Measurements from ENCODE around the gene OR2F1. TPM values are rescaled to one million over a fixed set of nuclear protein-coding genes. Genes with fewer than 3 reads are reported as not detected.

The OR2F1 gene
- total RNA-seq, 1 experiment from 2014 or later = not detected

DNA sequence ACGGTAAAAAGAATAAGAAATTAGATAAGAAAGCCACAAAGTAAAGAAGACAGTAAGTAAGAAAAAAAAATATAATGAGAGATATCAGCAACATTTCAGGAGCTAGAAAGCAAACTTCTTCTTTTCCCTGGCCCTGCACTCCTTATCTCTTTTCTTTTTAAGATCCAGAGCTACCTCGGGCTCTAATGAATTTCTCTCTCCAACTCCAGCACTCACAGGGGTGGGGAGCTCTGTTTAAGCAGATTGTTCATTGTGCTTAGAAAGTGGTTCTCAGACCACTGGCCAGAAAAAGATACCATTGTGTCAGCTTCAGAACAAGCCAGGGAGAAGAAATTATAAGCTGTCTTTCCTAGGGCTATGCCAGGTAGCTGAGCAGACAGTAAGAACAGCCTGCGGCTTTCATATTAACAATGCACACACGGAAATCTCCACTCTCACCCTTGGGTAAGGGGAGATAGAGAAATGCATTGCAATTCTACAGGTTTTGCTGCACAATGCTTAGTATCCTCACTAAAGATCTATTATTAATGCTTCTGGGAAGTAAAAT is 19.3 kb downstream of the OR2F1 start:
- Histone ChIP-seq H3K36me3 (no peaks in the 10 kb centered on the region), H3K4me1 (replicated peaks) (peaks cover 7% of the 10 kb centered on the region), H3K4me3 (no peak overlapping the region), H3K27me3 (replicated peaks) (no peaks in the 10 kb centered on the region), H3K27ac (no peak overlapping the region), H3K9me3 (replicated peaks) (no peaks in the 10 kb centered on the region)
- no peak for DNase-seq (ENCODE audit: low read depth in 1 of 2, low spot score in 2 of 2)

DNA sequence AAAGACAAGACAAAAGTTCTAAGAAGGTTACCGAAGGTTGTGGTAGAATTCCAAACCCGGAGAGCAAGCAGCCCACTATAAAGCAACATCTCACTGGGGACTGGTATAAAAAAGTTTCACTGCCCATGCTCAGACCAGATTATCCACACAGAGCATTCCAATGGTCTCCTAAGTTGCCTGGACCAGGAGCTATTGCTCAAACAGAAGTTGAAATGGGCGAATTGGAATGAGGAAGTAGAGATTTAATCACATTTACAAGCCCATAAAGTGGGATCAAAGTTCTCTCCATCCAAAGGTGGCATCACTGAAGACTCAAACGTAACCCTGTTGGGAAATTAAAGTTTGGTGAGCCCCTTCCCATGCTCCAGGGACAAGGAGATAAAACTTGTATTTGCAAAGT is 19.8 kb downstream of the OR2F1 start:
- no peaks in the 10 kb centered on the region for H3K36me3 ChIP-seq
- H3K4me3 ChIP-seq = no peak overlapping the region
- no peak overlapping the region for H3K27ac ChIP-seq
- H3K4me1 ChIP-seq (replicated peaks) = peaks cover 12% of the 10 kb centered on the region
- no peaks in the 10 kb centered on the region for H3K27me3 ChIP-seq (replicated peaks)
- DNase-seq (ENCODE audit: low read depth in 1 of 2, low spot score in 2 of 2) = no peak
- H3K9me3 ChIP-seq (replicated peaks) = no peaks in the 10 kb centered on the region

DNA sequence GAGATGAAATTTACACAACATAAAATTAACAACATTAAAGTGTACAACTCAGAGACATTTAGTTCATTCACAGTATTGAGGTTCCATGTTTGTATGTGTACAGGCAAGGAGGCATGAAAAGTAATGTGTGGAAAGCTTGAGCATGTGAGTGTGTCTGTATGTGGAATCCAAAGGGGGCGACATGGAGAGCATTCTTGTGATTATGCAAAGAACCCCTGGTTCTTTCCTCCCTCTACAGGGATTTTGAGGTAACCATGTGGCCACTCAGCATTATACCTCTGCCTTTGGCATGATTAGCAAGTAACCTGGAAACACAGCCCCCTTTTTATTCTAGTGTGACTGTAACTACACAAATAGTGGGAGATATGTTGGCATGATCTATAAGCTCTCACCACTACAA is 21.0 kb downstream of the OR2F1 start:
- DNase-seq (ENCODE audit: low read depth in 1 of 2, low spot score in 2 of 2) = no peak
- Histone ChIP-seq H3K4me1 (replicated peaks) (peaks cover 23% of the 10 kb centered on the region), H3K27me3 (replicated peaks) (no peaks in the 10 kb centered on the region), H3K36me3 (no peaks in the 10 kb centered on the region), H3K27ac (no peak overlapping the region), H3K9me3 (replicated peaks) (no peaks in the 10 kb centered on the region), H3K4me3 (no peak overlapping the region)

DNA sequence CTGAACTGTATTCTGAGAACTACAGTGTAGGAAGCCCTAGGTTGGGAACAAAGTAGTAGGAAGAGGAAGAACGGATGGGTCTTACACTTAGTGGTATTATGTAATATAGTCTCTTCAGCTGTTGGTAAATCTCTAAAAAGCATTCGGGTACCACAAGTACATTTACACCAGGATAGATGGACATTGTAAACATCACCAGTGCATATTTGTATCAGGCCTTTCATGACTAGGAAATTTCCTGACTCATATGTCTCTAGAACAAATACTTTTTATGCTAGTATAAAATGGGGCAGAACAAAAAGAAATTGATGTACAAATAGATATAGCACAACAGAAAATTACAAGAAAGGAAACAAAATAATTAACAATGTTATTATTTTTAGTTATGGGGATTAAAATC is 23.9 kb downstream of the OR2F1 start:
- Histone ChIP-seq H3K4me1 (replicated peaks) (peaks cover 28% of the 10 kb centered on the region), H3K27ac (peak overlapping the region; percentile 54), H3K36me3 (no peaks in the 10 kb centered on the region), H3K4me3 (no peak overlapping the region), H3K9me3 (replicated peaks) (no peaks in the 10 kb centered on the region), H3K27me3 (replicated peaks) (no peaks in the 10 kb centered on the region)
- DNase-seq (ENCODE audit: low read depth in 1 of 2, low spot score in 2 of 2) = no peak

DNA sequence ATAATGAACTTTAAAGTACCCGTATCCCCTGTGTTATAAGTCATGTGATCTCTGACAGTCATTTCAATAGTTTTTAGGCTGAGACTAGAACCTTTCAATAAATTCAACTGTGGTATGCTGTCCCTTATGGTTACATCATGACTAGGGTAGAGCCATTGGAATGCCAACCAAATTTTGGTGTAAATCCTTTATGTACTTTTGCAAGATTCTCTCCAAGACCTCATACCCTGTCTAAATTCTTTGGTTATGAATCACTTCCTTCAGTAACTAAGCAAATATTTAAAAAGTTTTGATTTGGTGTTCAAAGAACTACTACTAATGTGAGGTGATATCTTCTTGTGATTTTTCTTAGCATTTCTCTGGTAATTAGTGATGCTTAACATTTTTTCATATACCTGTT is 24.7 kb downstream of the OR2F1 start:
- peak overlapping the region; percentile 54 for H3K27ac ChIP-seq

DNA sequence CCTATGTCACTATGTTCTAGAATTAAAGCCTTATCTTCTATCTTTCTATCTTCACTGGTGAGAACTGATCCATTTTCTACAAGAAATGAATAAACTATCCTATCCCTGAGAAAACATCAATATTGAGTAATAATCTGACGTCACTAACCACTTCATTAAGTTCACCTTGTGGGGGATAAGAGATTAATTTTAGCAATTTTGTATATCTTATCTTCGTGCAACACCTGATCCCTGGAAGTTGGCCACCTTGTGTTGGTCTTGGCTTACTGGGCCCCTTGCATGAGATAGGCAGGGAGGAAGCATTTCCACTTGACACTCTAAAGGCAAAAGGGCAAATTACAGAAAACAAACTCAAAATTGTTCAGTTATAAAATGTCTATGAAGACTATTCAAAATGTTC is 25.4 kb downstream of the OR2F1 start:
- Histone ChIP-seq H3K4me1 (replicated peaks) (peaks cover 28% of the 10 kb centered on the region), H3K36me3 (no peaks in the 10 kb centered on the region), H3K9me3 (replicated peaks) (no peaks in the 10 kb centered on the region), H3K4me3 (no peak overlapping the region), H3K27me3 (replicated peaks) (no peaks in the 10 kb centered on the region), H3K27ac (peak overlapping the region; percentile 54)
- DNase-seq (ENCODE audit: low read depth in 1 of 2, low spot score in 2 of 2) = no peak

More for the DNA sequence above, 24.7 kb downstream of the OR2F1 start:
- Histone ChIP-seq H3K4me1 (replicated peaks) (peaks cover 28% of the 10 kb centered on the region), H3K9me3 (replicated peaks) (no peaks in the 10 kb centered on the region), H3K27me3 (replicated peaks) (no peaks in the 10 kb centered on the region), H3K36me3 (no peaks in the 10 kb centered on the region), H3K4me3 (no peak overlapping the region)
- DNase-seq (ENCODE audit: low read depth in 1 of 2, low spot score in 2 of 2) = peak in 1 of 2 experiments; percentile 62

DNA sequence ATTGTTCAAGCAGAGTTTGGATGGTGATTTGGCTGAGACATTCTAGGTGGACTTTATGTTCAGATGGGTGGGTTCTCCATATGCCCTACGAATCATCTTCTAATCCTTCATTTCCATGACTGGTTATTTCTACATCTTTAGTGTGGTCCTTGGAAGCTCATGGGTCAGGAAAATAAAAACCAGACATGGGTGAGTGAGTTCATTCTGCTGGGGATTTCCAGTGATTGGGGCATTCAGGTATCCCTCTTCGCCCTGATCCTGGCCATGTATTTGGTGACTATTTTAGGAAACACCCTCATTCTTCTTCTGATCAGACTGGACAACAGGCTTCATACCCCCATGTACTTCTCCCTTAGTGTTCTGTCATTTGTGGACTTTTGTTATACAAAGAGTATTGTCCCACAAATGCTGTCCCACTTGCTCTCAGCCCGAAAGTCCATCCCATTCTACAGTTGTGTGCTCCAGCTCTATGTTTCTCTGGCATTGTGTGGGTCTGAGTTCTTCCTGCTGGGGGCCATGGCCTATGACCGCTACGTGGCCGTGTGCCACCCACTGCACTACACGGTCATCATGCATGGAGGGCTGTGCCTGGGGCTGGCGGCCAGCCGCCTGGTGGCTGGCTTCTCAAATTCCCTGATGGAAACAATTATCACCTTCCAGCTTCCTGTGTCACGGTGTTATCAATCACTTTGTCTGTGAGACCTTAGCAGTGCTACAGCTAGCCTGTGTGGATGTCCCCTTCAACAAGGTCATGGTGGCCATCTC is 26.3 kb downstream of the OR2F1 start:
- no peak for DNase-seq (ENCODE audit: low read depth in 1 of 2, low spot score in 2 of 2)
- no peak overlapping the region for H3K4me3 ChIP-seq
- H3K9me3 ChIP-seq (replicated peaks) = no peaks in the 10 kb centered on the region

DNA sequence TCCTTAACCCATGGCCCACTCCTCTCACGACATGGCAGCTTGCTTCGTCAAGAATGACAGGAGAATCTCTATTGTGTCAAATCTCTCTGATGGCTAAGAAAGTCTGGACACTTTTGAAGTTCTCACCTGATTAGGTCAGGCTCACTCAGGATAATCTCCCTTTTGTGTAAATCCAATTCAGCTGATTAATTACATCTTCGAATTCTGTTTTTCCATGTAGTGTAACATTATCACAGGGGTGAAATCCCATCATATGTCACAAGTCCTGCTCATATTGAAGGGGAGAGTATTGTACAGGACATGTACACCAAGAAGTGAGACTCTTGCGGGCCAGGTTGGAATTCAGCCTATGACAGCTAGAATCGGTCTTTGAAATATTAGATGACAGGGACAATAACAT is 29.3 kb downstream of the OR2F1 start:
- Histone ChIP-seq H3K27ac (no peak overlapping the region), H3K27me3 (replicated peaks) (no peaks in the 10 kb centered on the region), H3K4me3 (no peak overlapping the region), H3K9me3 (replicated peaks) (no peaks in the 10 kb centered on the region), H3K36me3 (no peaks in the 10 kb centered on the region), H3K4me1 (replicated peaks) (peaks cover 31% of the 10 kb centered on the region)
- no peak for DNase-seq (ENCODE audit: low read depth in 1 of 2, low spot score in 2 of 2)

More for the DNA sequence above, 26.3 kb downstream of the OR2F1 start:
- Histone ChIP-seq H3K27ac (no peak overlapping the region), H3K36me3 (no peaks in the 10 kb centered on the region), H3K4me1 (replicated peaks) (peaks cover 28% of the 10 kb centered on the region), H3K27me3 (replicated peaks) (no peaks in the 10 kb centered on the region)

DNA sequence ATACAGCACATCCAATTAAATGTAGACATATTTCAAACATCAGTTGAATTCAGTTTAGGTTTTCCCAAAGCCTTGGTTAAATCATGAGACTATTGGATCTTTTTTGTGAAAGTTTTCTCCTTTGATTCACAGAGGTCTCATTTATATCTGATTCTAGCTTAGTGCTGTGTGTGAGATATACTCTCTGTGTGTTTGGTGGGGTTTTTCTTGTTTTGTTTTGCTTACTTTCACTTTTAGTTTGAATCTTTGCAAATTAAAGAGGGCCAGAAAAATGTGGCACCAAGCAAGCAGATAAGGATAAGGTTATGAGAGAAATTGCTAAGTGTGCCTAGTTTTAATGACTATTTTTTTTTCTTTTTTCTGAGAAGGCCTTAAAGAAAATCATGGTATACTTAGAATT is 32.9 kb downstream of the OR2F1 start:
- Histone ChIP-seq H3K4me1 (replicated peaks) (peaks cover 9% of the 10 kb centered on the region), H3K27ac (no peak overlapping the region), H3K4me3 (no peak overlapping the region), H3K36me3 (no peaks in the 10 kb centered on the region), H3K9me3 (replicated peaks) (no peaks in the 10 kb centered on the region), H3K27me3 (replicated peaks) (no peaks in the 10 kb centered on the region)
- DNase-seq (ENCODE audit: low read depth in 1 of 2, low spot score in 2 of 2) = no peak

DNA sequence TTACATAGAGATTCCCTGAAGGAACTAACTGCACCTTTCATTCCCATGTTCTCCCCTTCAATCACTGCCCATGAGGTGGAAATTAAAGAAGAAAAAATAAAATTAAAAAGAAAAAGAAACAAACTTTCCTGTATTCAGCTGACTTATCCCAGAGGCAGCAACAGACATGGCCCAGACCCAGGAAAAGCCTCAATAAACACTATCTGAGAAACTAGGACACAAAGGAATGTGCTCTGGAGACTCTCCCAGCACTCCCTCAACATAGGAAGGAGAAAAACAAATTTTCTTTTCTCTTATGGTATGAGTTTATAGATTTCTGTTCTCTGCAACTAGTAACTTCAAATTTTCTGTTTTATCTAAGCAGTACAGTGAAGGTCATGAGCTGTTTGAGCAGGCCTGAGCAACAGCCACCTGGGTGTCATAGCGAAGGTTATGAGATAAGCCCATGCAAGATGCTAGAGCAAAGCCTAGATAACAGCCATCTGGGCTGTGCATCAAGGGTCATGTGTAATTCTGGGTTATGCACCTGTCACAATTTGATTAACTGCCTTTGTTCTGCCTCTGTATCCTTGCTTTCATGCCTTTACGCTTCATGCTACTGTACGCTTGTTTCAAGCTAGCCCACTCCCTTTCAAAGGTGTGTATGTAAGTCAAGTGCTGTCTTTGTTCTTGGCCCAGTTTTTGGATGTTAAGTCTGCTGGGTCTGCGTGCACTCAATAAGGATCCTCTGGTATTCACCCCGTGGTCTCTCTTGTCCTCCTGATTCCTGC is 34.5 kb downstream of the OR2F1 start:
- no peaks in the 10 kb centered on the region for H3K9me3 ChIP-seq (replicated peaks)

DNA sequence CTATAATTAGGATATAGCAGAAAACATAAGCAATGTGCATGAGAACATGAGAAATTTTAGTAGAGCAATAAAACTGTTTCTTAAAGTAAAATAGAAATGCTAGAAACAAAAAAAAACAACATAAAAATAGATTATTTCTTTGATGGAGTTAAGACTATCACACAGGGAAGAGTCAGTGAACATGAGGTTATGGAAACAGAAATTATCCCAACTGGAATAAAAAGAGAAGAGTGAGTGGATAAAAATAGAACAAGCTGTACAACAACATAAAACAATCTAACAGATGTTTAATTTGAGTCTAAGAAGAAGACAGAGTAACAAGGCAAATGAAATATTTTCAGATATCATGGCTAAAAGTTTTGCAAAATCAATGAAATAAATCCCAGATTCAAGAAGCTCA is 38.0 kb downstream of the OR2F1 start:
- no peaks in the 10 kb centered on the region for H3K9me3 ChIP-seq (replicated peaks)
- H3K27ac ChIP-seq = no peak overlapping the region
- DNase-seq (ENCODE audit: low read depth in 1 of 2, low spot score in 2 of 2) = no peak
- no peaks in the 10 kb centered on the region for H3K36me3 ChIP-seq
- peaks cover 7% of the 10 kb centered on the region for H3K4me1 ChIP-seq (replicated peaks)
- H3K27me3 ChIP-seq (replicated peaks) = no peaks in the 10 kb centered on the region
- H3K4me3 ChIP-seq = no peak overlapping the region

More for the DNA sequence above, 34.5 kb downstream of the OR2F1 start:
- Histone ChIP-seq H3K4me3 (no peak overlapping the region), H3K4me1 (replicated peaks) (peaks cover 9% of the 10 kb centered on the region), H3K36me3 (no peaks in the 10 kb centered on the region), H3K27me3 (replicated peaks) (no peaks in the 10 kb centered on the region), H3K27ac (no peak overlapping the region)
- DNase-seq (ENCODE audit: low read depth in 1 of 2, low spot score in 2 of 2) = no peak

DNA sequence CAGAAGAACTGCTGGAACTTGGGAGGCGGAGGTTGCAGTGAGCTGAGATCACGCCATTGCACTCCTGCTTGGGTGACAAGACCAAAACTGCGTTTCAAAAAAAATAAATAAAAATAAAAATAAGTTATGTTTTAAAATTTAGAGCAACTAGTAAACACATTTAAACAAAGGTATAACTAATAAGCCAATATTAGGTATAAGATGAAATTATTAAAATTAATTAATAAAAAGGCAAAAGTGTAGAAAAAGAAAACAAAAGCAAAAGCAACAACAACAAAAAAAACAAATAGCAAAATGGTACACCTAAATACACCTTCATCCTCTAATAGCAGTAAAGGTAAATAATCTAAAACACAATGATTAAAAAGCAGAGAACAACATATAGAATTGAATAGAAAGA is 39.3 kb downstream of the OR2F1 start:
- Histone ChIP-seq H3K4me1 (replicated peaks) (no peaks in the 10 kb centered on the region), H3K4me3 (no peak overlapping the region), H3K36me3 (no peaks in the 10 kb centered on the region), H3K27me3 (replicated peaks) (no peaks in the 10 kb centered on the region), H3K27ac (no peak overlapping the region), H3K9me3 (replicated peaks) (no peaks in the 10 kb centered on the region)
- DNase-seq (ENCODE audit: low read depth in 1 of 2, low spot score in 2 of 2) = no peak

DNA sequence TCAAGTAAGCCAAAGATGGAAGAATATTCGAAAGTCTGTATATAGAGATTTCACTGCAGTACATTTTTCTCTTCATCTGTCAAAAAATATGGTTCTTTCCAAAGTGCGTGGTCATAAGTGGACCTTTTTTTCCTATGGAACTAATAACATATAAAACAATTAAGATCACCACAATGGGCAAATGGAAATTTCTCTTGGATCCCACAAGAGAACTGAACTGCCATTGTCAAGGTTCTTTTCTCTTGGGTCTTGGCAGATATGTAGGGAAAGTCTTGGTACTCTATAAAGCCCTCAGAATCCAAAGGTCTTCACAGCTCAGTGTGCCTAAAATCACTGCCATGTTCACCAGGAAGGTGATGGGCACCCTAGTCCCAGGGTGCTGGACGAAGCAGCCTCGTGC is 45.4 kb downstream of the OR2F1 start, which contains the start of gene OR6B1:
Gene OR6B1 (plus strand): TSS at position 301 of the 400 bp plus-strand sequence. CDS start 3,677 bp downstream, outside the sequence.
- Histone ChIP-seq H3K4me1 (replicated peaks) (no peaks in the 10 kb centered on the region), H3K36me3 (no peaks in the 10 kb centered on the region), H3K9me3 (replicated peaks) (no peaks in the 10 kb centered on the region), H3K27ac (no peak within 1 kb of the TSS), H3K4me3 (no peak within 1 kb of the TSS), H3K27me3 (replicated peaks) (no peaks in the 10 kb centered on the region)
- DNase-seq (ENCODE audit: low read depth in 1 of 2, low spot score in 2 of 2) = no peak

DNA sequence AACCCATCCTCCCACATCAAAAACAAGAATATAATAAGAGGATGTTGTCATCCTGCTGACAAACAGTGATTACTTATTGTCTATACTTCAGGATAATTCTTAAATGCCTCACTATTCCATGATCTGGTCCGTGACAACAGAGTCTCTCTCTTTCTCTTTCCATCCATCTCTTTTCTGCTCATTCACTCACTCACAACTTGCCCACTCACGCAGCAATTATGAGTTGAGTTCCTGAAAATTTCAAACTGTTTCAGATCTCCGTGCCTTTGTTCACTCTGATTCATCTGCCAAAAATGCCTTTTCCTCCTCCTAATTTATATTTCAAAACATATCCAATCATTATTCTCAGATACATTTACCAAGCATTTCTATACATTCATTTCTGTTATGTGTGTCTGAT is 46.9 kb downstream of the OR2F1 start:
- DNase-seq (ENCODE audit: low read depth in 1 of 2, low spot score in 2 of 2) = no peak
- Histone ChIP-seq H3K27me3 (replicated peaks) (no peaks in the 10 kb centered on the region), H3K4me1 (replicated peaks) (no peaks in the 10 kb centered on the region), H3K27ac (no peak overlapping the region), H3K4me3 (no peak overlapping the region), H3K9me3 (replicated peaks) (no peaks in the 10 kb centered on the region), H3K36me3 (no peaks in the 10 kb centered on the region)
